Transverse colon (tissue), 4 donors: Measurements from ENCODE around the gene SOBP. TPM values are rescaled to one million over a fixed set of nuclear protein-coding genes. Genes with fewer than 3 reads are reported as not detected.

ENCODE experiments used
- DNase-seq: peaks from one replicate; pipeline ENCODE4 v3.0.0-alpha.2; 2019
- H3K27ac ChIP-seq, 4 donors: fragments of 200-600 bp; sonication (generic); 2 replicates each; pipeline ENCODE4 v1.5.1; 2016 to 2018; ENCODE audit warnings: inconsistent platforms in 4 of 4
- H3K27me3 ChIP-seq: fragments of 200-600 bp; sonication (generic); 2 replicates; pipeline ENCODE4 v1.5.1; 2017; ENCODE audit warnings: inconsistent platforms
- H3K36me3 ChIP-seq, 4 donors: fragments of 200-600 bp; sonication (generic); 2 replicates each; pipeline ENCODE4 v1.5.1; 2017 to 2019; ENCODE audit warnings: inconsistent platforms in 4 of 4
- H3K4me1 ChIP-seq, 4 donors: fragments of 200-600 bp; sonication (generic); 2 replicates each; pipeline ENCODE4 v1.5.1; 2017 to 2020; ENCODE audit warnings: inconsistent platforms in 4 of 4
- H3K4me3 ChIP-seq, 4 donors: fragments of 200-600 bp; sonication (generic); 1 replicate in 1 of 4; 2 replicates in 3 of 4; pipeline versions ENCODE4 v1.5.1 to v1.6.1; 2017 to 2019; ENCODE audit warnings: inconsistent platforms in 4 of 4
- H3K9me3 ChIP-seq, 2 donors: fragments of 200-600 bp; sonication (generic); 2 replicates each; pipeline ENCODE4 v1.5.1; 2017 to 2019; ENCODE audit warnings: inconsistent platforms in 2 of 2
- CTCF ChIP-seq, 5 experiments: fragments of 200-600 bp in 3 of 5; fragments of 450-650 bp in 2 of 5; sonication (generic) in 3 of 5; IDR thresholded peaks; 1 replicate in 2 of 5; 2 replicates in 3 of 5; pipeline ENCODE4 v1.5.1; 2016 to 2017; ENCODE audit warnings: antibody characterized with exemption in 5 of 5, inconsistent platforms in 3 of 5, mild to moderate bottlenecking in 2 of 5, moderate library complexity in 1 of 5
- EP300 ChIP-seq: sonication (generic); formaldehyde crosslinking; IDR thresholded peaks from one replicate; pipeline ENCODE4 v1.6.1; 2017; ENCODE audit warnings: antibody characterized with exemption, low read depth
- POLR2A ChIP-seq: fragments of 450-650 bp; IDR thresholded peaks from one replicate; pipeline ENCODE4 v1.6.1; 2016; ENCODE audit warnings: antibody characterized with exemption, mild to moderate bottlenecking, moderate library complexity
- POLR2AphosphoS5 ChIP-seq, 3 donors: sonication (generic); formaldehyde crosslinking; IDR thresholded peaks; one replicate each; pipeline ENCODE4 v1.6.1; 2016; ENCODE audit warnings: antibody characterized with exemption in 3 of 3
- WGBS, 2 donors: methylation state at CpG; one replicate each; pipeline ENCODE4 v1.1.5; 2018; ENCODE audit warnings: low coverage in 1 of 2; 5-methylcytosine and 5-hydroxymethylcytosine counted together
- in situ Hi-C, 4 donors: fragments of 200-750 bp; cut with MboI; loops; one replicate each; pipeline versions ENCODE4 v1.15.0 to v1.15.1; 2017; ENCODE audit warnings: low sequenced_read_pairs in 3 of 4, low pct_ligation_motif_present in 1 of 4, low pct_unique_long_range_greater_than_20kb in 1 of 4
- intact Hi-C: fragments of 100-400 bp; cut with DNase I; formaldehyde crosslinking; loops from one replicate; pipeline ENCODE4 v1.15.1; 2023; ENCODE audit warnings: low total_unique reads
- total RNA-seq, 4 donors: library from RNA; depleted of rRNA; stranded (reverse); fragments of >200 nt; gene quantifications; one replicate each; pipeline ENCODE4 v1.1.0, GENCODE V29; 2016

SOBP gene
- total RNA-seq, 4 donors from 2014 or later, result 2.6 to 15.9 (median 4.6) TPM

GRCh38 chr6:107543567-107543966 lies 53.6 kb downstream of the SOBP start:
- Histone ChIP-seq H3K9me3 (no peaks in the 10 kb centered on the region), H3K36me3 (no peaks in the 10 kb centered on the region), H3K4me3 (no peak overlapping the region), H3K27me3 (no peaks in the 10 kb centered on the region), H3K4me1 (no peaks in the 10 kb centered on the region), H3K27ac (no peak overlapping the region)
- no peak for DNase-seq
- TF ChIP-seq POLR2A (no peak), EP300 (no peak), POLR2AphosphoS5 (IDR thresholded peaks at IDR 0.05) (no peak), CTCF (IDR thresholded peaks at IDR 0.05) (no peak)
- intact Hi-C loops (no loop called here), in situ Hi-C loops (no loop called here)
- WGBS, 2 donors, result 83 to 88% methylated on average over 2 of the region's 2 CpGs

GRCh38 chr6:107545763-107546162 lies 55.8 kb downstream of the SOBP start:
- TF ChIP-seq POLR2AphosphoS5 (IDR thresholded peaks at IDR 0.05), result no peak
- no peak for TF ChIP-seq CTCF (IDR thresholded peaks at IDR 0.05)
- TF ChIP-seq EP300, result no peak
- TF ChIP-seq POLR2A, result no peak
- no peak overlapping the region for H3K4me3 ChIP-seq
- peak overlapping the region in 2 of 4 donors; percentile 9 to 28 for H3K27ac ChIP-seq
- no peaks in the 10 kb centered on the region for H3K27me3 ChIP-seq
- 57 to 68% methylated on average over 4 of the region's 4 CpGs for WGBS, 2 donors
- intact Hi-C loops, result loop anchor here (5.0 kb wide), 1 partner anchor 1862 kb away; no protein-coding TSS in a partner anchor
- in situ Hi-C loops, result no loop called here
- DNase-seq, result no peak
- H3K4me1 ChIP-seq, result no peaks in the 10 kb centered on the region
- no peaks in the 10 kb centered on the region for H3K9me3 ChIP-seq
- no peaks in the 10 kb centered on the region for H3K36me3 ChIP-seq

GRCh38 chr6:107546691-107547450 lies 57.0 kb downstream of the SOBP start:
- intact Hi-C loops, result loop anchor here (5.0 kb wide), 1 partner anchor 1860 kb away; no protein-coding TSS in a partner anchor
- H3K9me3 ChIP-seq, result no peaks in the 10 kb centered on the region
- in situ Hi-C loops, result no loop called here
- WGBS, 2 donors, result 73 to 86% methylated on average over 6 of the region's 6 CpGs
- no peak overlapping the region for H3K4me3 ChIP-seq
- no peak for DNase-seq
- no peaks in the 10 kb centered on the region for H3K4me1 ChIP-seq
- no peak for TF ChIP-seq CTCF (IDR thresholded peaks at IDR 0.05)
- TF ChIP-seq POLR2AphosphoS5 (IDR thresholded peaks at IDR 0.05), result no peak
- no peak for TF ChIP-seq EP300
- TF ChIP-seq POLR2A, result no peak
- H3K27me3 ChIP-seq, result no peaks in the 10 kb centered on the region
- H3K36me3 ChIP-seq, result no peaks in the 10 kb centered on the region
- H3K27ac ChIP-seq, result no peak overlapping the region

GRCh38 chr6:107547451-107547840 lies 57.5 kb downstream of the SOBP start:
- Histone ChIP-seq H3K36me3 (no peaks in the 10 kb centered on the region), H3K27me3 (no peaks in the 10 kb centered on the region), H3K9me3 (no peaks in the 10 kb centered on the region), H3K4me3 (no peak overlapping the region), H3K4me1 (no peaks in the 10 kb centered on the region), H3K27ac (no peak overlapping the region)
- in situ Hi-C loops, result no loop called here
- TF ChIP-seq EP300 (no peak), POLR2AphosphoS5 (IDR thresholded peaks at IDR 0.05) (no peak)
- 44 to 85% methylated on average over 2 of the region's 2 CpGs for WGBS, 2 donors
- intact Hi-C loops, result loop anchor here (5.0 kb wide), 1 partner anchor 1860 kb away; no protein-coding TSS in a partner anchor
- no peak for DNase-seq
